Panc1 (cell line): ENCODE data around the gene NAP1L3.

Experiments used
- POLR2AphosphoS5 ChIP-seq: IDR thresholded peaks from 2 replicates; pipeline ENCODE4 v1.6.1; 2012; ENCODE audit warnings: mild to moderate bottlenecking, low read depth, low read length, moderate library complexity
- SIN3A ChIP-seq: IDR thresholded peaks from 2 replicates; pipeline ENCODE4 v1.6.1; 2012; ENCODE audit warnings: low read depth, mild to moderate bottlenecking, low read length, moderate library complexity, borderline replicate concordance; ENCODE audit not compliant: insufficient read depth
- TCF7L2 ChIP-seq: IDR thresholded peaks from 2 replicates; pipeline ENCODE4 v1.6.1; 2011; ENCODE audit warnings: mild to moderate bottlenecking, low read depth, low read length, inconsistent platforms
- TF ChIP-seq, protein P1 (sequence below): fragments of 450-650 bp; IDR thresholded peaks from 2 replicates; pipeline ENCODE4 v1.5.1; 2017; ENCODE audit warnings: mild to moderate bottlenecking

DNA sequence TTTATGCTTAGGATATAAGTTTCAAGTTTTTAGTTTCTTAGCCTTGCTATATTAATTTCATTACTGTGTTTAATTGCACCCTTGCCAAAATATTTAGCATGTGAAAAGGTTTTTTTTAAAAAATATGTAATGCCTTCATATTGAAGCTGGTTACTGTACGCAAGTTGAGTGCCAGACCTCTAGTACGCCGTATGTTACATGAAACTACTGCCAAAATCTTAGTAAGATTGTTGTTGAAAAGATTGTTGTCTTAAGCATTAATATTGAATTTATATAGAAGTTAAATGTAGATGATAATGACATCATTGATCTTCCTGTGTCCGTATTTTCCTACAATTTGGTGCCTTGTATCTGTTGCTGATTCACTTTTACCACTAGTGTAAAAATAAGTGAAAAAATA lies 37.7 kb upstream of the NAP1L3 start:
- TF ChIP-seq, protein P1, sequence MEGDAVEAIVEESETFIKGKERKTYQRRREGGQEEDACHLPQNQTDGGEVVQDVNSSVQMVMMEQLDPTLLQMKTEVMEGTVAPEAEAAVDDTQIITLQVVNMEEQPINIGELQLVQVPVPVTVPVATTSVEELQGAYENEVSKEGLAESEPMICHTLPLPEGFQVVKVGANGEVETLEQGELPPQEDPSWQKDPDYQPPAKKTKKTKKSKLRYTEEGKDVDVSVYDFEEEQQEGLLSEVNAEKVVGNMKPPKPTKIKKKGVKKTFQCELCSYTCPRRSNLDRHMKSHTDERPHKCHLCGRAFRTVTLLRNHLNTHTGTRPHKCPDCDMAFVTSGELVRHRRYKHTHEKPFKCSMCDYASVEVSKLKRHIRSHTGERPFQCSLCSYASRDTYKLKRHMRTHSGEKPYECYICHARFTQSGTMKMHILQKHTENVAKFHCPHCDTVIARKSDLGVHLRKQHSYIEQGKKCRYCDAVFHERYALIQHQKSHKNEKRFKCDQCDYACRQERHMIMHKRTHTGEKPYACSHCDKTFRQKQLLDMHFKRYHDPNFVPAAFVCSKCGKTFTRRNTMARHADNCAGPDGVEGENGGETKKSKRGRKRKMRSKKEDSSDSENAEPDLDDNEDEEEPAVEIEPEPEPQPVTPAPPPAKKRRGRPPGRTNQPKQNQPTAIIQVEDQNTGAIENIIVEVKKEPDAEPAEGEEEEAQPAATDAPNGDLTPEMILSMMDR: no peak
- TF ChIP-seq TCF7L2 (no peak), POLR2AphosphoS5 (no peak), SIN3A (no peak)
